HepG2 (cell line): Measurements from ENCODE around the gene MRPL48. TPM values are rescaled to one million over a fixed set of nuclear protein-coding genes. Genes with fewer than 3 reads are reported as not detected.

ENCODE experiments used
- NR0B2 ChIP-seq: sonication (generic); formaldehyde crosslinking; IDR thresholded peaks from 2 replicates; pipeline ENCODE4 v1.4.0; 2020; ENCODE audit warnings: mild to moderate bottlenecking, missing genetic modification reagents
- TBP ChIP-seq: sonication (generic); formaldehyde crosslinking; IDR thresholded peaks from 2 replicates; pipeline ENCODE4 v1.5.0; 2020; ENCODE audit warnings: missing genetic modification reagents
- ZBTB46 ChIP-seq: sonication (generic); formaldehyde crosslinking; IDR thresholded peaks from 2 replicates; pipeline ENCODE4 v1.4.0; 2020; ENCODE audit warnings: mild to moderate bottlenecking, missing genetic modification reagents, borderline replicate concordance
- polyA plus RNA-seq, 8 experiments: library from polyadenylated mRNA; depleted of rRNA in 3 of 8; stranded (reverse) in 7 of 8; unstranded in 1 of 8; fragments of >200 nt; fragmentation: Illumina TruSeq in 4 of 8; extraction: Trizol in 4 of 8; gene quantifications; 2 replicates each; pipeline versions ENCODE4 v1.2.1 to v1.2.3, GENCODE V29; 2011 to 2016; ENCODE audit warnings: low read depth in 4 of 8, missing spikeins in 1 of 8, mixed read lengths in 1 of 8; ENCODE audit not compliant: insufficient read depth in 1 of 8
- total RNA-seq, 5 experiments: library from RNA; depleted of rRNA; stranded (reverse); fragments of >200 nt; fragmentation: Illumina TruSeq; extraction: Trizol; gene quantifications; 2 replicates each; pipeline ENCODE4 v1.2.3, GENCODE V29; 2016; ENCODE audit warnings: low read depth in 1 of 5
- TF ChIP-seq, protein P1 (sequence below): sonication (generic); formaldehyde crosslinking; conservative IDR thresholded peaks from 2 replicates; pipeline ENCODE4 v1.8.0; 2022; ENCODE audit warnings: low read depth, missing genetic modification reagents
- TF ChIP-seq, protein P2 (sequence below): sonication (generic); formaldehyde crosslinking; IDR thresholded peaks from 2 replicates; pipeline ENCODE4 v1.8.1; 2023; ENCODE audit warnings: mild to moderate bottlenecking, inconsistent platforms, moderate library complexity, missing genetic modification reagents, borderline replicate concordance

MRPL48 gene
- total and polyA plus RNA-seq, 2 of the 13 experiments (the other 11 are each of a cell fraction or from before 2014, with no cell fraction given), result 61.2 to 67.9 TPM

GRCh38 chr11:73876424-73877310, 89.0 kb downstream of the MRPL48 start, which contains the start of the genes COA4 and PAAF1 (continued):
- no peak for TF ChIP-seq NR0B2 (CRISPR knock-in tag)
- TF ChIP-seq, protein P1, sequence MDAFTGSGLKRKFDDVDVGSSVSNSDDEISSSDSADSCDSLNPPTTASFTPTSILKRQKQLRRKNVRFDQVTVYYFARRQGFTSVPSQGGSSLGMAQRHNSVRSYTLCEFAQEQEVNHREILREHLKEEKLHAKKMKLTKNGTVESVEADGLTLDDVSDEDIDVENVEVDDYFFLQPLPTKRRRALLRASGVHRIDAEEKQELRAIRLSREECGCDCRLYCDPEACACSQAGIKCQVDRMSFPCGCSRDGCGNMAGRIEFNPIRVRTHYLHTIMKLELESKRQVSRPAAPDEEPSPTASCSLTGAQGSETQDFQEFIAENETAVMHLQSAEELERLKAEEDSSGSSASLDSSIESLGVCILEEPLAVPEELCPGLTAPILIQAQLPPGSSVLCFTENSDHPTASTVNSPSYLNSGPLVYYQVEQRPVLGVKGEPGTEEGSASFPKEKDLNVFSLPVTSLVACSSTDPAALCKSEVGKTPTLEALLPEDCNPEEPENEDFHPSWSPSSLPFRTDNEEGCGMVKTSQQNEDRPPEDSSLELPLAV, result no peak
- no peak for TF ChIP-seq ZBTB46 (CRISPR knock-in tag)
- TF ChIP-seq, protein P2, sequence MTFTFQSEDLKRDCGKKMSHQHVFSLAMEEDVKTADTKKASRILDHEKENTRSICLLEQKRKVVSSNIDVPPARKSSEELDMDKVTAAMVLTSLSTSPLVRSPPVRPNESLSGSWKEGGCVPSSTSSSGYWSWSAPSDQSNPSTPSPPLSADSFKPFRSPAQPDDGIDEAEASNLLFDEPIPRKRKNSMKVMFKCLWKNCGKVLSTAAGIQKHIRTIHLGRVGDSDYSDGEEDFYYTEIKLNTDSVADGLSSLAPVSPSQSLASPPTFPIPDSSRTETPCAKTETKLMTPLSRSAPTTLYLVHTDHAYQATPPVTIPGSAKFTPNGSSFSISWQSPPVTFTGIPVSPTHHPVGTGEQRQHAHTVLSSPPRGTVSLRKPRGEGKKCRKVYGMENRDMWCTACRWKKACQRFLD (CRISPR knock-in tag), result peak; percentile 91; the same call in 1 of the 2 replicates
- TF ChIP-seq TBP (CRISPR knock-in tag), result no peak
